Stimulated activated CD8-positive, alpha-beta memory T cell treated with anti-CD3 and anti-CD28 coated beads, Interleukin-7, amount 100 ng/mL, for 4 hours (primary cell): ENCODE results near the gene PAPPA.

ENCODE experiments used
- DNase-seq, 2 donors: peaks; one replicate each; pipeline ENCODE4 v3.0.0-alpha.2; 2020; ENCODE audit warnings: low read depth in 2 of 2

The PAPPA gene

GRCh38 chr9:116223926-116224325, 70.3 kb downstream of the PAPPA start:
- DNase-seq: no peak

- no peak for DNase-seq
Observed at GRCh38 chr9:116230051-116230632, 76.6 kb downstream of the PAPPA start.

GRCh38 chr9:116232424-116233159, 79.0 kb downstream of the PAPPA start:
- no peak for DNase-seq

- DNase-seq: no peak
Observed at GRCh38 chr9:116233160-116233530, 79.6 kb downstream of the PAPPA start.

GRCh38 chr9:116234081-116234480, 80.5 kb downstream of the PAPPA start:
- no peak for DNase-seq

- DNase-seq: no peak
Observed at GRCh38 chr9:116236979-116237378, 83.4 kb downstream of the PAPPA start.

- DNase-seq: no peak
Observed at GRCh38 chr9:116237456-116237855, 83.9 kb downstream of the PAPPA start.

- DNase-seq: no peak
Observed at GRCh38 chr9:116238225-116238624, 84.6 kb downstream of the PAPPA start.

- no peak for DNase-seq
Observed at GRCh38 chr9:116238776-116239340, 85.3 kb downstream of the PAPPA start.

- DNase-seq: no peak
Observed at GRCh38 chr9:116243708-116244107, 90.1 kb downstream of the PAPPA start.

- DNase-seq: no peak
Observed at GRCh38 chr9:116247284-116247683, 93.7 kb downstream of the PAPPA start.

- no peak for DNase-seq
Observed at GRCh38 chr9:116247791-116248374, 94.3 kb downstream of the PAPPA start.

- no peak for DNase-seq
Observed at GRCh38 chr9:116250891-116251290, 97.3 kb downstream of the PAPPA start.

- DNase-seq: no peak
Observed at GRCh38 chr9:116251366-116251765, 97.8 kb downstream of the PAPPA start.

- no peak for DNase-seq
Observed at GRCh38 chr9:116260531-116260930, 106.9 kb downstream of the PAPPA start.

GRCh38 chr9:116262448-116262847, 108.9 kb downstream of the PAPPA start:
- no peak for DNase-seq

GRCh38 chr9:116264361-116264760, 110.8 kb downstream of the PAPPA start:
- DNase-seq: no peak

- no peak for DNase-seq
Observed at GRCh38 chr9:116267021-116267420, 113.4 kb downstream of the PAPPA start.

- no peak for DNase-seq
Observed at GRCh38 chr9:116269250-116269649, 115.7 kb downstream of the PAPPA start.

- no peak for DNase-seq
Observed at GRCh38 chr9:116270546-116270945, 117.0 kb downstream of the PAPPA start.

GRCh38 chr9:116271340-116271739, 117.7 kb downstream of the PAPPA start:
- no peak for DNase-seq

- DNase-seq: no peak
Observed at GRCh38 chr9:116271991-116272390, 118.4 kb downstream of the PAPPA start.

- DNase-seq: no peak
Observed at GRCh38 chr9:116274293-116274692, 120.7 kb downstream of the PAPPA start.
